ENCODE results near the gene PDS5A.
"Not testable (repeated sequence)": the region's sequence is repeated elsewhere in the genome, so short reads cannot be mapped to it uniquely, and the experiment has no call there.

Gene PDS5A

DNA sequence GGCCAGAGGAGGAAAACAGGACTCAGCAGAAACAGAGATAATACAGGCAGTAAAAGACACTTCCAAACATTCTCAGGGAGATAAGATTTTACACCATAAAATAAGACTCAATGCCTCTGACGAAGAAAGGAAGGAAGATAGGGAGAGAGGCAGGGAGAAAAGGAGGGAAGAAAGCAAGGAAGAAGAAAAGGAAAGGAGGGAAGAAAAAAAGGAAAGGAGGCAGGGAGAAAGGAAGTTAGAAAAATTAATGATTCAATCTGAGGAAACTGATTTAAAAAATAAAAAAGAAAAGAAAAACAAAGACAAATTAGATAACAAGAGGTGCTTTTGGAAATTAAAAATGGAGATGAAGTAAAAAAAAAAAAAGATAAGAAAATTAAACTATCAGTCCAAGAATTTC is 72.1 kb downstream of the PDS5A start:
- DNase-seq (ENCODE audit: low spot score): no peak

DNA sequence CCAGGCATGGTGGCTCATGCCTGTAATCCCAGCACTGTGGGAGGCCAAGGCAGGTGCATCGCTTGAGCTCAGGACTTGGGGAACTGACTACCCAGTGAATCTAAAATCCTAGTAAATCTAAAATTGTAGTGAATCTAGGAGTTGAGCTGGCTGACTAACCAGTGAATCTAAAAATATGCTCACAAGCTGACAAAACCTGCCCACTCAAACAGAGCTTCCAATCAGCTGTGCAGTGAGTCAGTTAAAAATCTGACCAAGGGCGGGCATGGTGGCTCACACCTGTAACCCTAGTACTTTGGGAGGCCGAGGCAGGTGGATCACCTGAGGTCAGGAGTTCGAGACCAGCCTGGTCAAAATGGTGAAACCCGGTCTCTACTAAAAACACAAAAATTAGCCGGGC is 72.7 kb downstream of the PDS5A start:
- not testable (repeated sequence) for DNase-seq (ENCODE audit: low spot score)

DNA sequence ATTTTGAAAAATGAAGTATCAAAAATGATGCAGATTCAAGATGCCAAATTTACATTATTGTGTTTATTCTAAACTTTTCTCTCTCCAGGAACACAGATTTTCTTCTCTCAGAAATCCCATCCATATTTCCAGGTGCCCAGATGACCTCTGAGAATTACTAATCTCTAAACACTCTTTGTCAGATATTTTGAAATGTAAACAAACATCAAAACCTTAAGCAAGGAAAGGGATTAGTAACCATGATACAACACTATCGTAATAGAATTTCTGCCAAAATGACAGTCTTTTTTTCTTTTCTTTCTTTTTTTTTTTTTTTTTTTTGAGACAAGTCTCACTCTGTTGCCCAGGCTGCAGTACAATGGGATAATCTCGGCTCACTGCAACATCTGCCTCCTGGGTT is 76.7 kb downstream of the PDS5A start:
- no peak for DNase-seq (ENCODE audit: low spot score)

DNA sequence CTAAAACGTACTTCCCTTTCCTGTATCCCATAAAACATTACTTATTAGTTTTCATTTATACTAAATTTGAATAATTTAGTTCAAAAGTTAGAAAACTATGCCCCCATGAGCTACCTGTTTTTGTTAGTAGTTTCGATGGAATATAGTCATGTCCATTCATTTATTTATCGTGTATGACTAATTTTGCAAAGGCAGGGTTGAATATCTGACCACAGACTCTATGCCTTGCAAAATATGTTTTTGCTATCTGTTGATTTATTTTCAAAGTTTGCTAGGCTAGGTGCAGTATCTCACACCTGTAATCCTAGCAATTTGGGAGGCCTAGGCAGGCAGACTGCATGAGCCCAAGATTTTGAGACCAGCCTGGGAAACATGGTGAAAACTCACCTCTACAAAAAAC is 78.4 kb downstream of the PDS5A start:
- no peak for DNase-seq (ENCODE audit: low spot score)

DNA sequence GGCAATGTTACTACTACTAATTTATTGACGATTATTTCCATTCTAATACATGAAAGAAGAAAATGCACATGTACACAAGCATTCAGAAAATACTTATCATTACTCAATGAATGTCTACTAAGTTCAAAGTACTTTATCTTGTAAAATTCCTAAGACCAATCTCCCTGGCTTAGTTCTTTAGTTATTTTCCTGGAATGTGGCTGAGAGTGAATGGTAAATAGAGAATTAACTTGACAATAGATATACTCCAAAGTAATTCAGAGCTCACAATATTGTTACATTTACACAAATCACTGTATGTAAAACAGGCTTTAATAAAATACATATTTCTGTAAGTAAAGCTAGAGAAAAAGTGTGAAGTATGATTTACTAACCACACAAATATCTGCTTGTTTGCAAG is 79.7 kb downstream of the PDS5A start:
- DNase-seq (ENCODE audit: low spot score): no peak

DNA sequence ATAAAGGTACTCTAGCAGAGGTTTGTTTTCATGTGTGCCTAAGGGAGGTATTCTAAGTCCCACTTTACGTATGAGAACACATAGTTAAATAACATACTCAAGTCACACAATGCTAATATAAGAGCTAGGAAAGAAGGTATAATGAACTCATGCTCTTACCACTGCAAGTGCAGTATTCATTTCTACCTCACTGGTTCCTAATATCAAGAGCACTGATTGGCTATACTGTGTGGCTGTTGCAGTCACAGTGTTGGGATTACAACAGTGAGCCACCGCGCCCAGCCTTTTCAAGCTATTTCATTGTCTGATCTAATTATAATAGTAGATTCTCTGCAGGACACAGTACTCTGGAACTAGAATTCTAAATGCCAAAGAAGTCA is 84.0 kb downstream of the PDS5A start:
- no peak for DNase-seq (ENCODE audit: low spot score)

DNA sequence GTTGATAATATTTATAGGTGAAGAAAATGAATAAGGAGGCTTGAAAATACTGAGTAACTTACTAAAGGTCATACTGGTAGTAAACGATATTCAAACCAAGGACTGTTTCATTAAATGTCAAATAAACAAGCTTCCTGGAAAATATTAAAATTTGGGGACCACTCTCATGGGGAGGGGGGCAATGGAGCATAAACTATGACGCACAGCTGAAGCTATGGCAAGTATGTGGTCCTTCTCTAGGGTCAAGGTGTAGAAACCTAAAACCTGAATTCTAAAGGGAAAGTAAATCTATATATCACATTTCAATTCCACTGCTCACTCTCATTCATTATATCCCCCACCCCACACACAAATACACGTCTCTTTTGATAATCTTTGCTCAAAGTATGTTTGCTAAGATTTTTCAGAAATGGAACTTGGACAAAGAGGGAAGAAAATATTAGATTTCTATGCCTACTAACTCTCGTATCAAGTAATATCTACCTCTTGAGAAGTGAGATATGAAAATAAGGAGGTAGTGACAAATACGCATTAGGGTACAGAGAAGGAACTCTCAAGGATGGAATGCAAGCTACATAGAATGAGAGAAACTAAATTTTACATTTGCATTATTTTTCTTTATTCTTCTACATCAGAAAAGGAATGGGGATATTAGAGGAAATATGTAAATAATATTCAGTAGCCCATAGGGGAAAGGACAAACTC is 84.6 kb downstream of the PDS5A start:
- DNase-seq (ENCODE audit: low spot score): peak; percentile 19

DNA sequence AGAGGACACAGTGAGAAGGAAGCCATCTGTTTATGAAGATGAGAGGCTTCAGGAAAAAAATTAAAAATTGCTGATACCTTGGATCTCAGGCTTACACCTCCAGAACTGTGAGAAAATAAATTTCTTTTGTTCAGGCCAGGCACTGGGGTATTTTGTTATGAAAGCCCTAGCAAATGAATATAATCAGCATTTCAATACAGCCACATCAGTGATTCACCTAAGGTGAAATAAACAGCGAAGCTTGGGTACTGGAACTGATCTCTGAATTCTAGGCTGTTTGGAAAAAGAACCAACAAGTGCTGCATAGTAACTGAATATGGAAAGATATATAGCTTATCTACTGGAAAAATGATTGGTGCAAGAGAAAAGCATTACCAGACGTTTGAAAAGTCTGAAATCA is 88.5 kb downstream of the PDS5A start:
- DNase-seq (ENCODE audit: low spot score): no peak

DNA sequence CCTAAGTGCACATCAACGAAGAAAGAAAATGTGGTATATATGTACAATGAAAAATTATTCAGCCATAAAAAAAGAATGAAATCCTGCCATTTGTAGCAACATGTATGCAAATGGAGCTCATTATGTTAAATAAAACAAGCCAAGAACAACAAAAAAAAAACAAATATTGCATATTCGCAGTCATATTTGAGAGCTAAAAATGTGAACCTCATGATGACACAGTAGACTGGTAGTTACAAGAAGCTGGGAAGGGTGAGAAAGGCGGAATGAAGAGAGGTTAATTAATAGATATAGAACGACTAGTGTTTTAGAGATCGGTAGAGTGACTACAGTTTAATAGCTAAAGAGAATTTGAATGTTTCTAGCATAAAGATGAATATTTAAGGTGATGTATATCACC is 89.2 kb downstream of the PDS5A start:
- DNase-seq (ENCODE audit: low spot score): no peak

DNA sequence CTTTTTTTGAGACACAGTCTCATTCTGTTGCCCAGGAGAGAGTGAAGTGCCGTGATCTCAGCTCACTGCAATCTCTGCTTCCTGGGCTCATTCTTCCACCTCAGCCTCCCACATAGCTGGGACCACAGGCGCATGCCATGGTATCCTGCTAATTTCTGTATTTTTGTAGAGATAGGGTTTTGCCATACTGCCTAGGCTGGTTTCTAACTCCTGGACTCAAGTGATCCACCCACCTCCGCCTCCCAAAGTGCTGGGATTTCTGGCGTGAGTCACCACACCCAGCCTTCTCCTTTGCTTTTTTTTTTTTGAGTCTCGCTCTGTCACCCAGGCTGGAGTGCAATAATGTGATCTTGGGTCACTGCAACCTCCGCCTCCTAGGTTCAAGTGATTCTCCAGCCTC is 94.1 kb downstream of the PDS5A start:
- DNase-seq (ENCODE audit: low spot score): no peak

DNA sequence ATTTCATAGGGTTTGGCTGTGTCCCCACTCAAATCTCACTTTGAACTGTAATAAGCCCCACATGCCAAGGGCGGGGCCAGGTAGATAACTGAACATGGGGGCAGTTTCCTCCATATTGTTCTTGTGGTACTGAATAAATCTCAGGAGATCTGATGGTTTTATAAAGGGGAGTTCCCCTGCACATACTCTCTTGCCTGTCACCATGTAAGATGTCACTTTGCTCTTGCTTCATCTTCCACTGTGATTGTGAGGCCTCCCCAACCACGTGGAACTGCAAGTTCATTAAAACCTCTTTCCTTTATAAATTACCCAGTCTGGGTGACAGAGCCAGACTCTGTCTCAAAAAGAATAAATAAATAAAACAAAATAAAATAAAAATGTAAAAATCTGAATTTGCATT is 95.9 kb downstream of the PDS5A start:
- no peak for DNase-seq (ENCODE audit: low spot score)

DNA sequence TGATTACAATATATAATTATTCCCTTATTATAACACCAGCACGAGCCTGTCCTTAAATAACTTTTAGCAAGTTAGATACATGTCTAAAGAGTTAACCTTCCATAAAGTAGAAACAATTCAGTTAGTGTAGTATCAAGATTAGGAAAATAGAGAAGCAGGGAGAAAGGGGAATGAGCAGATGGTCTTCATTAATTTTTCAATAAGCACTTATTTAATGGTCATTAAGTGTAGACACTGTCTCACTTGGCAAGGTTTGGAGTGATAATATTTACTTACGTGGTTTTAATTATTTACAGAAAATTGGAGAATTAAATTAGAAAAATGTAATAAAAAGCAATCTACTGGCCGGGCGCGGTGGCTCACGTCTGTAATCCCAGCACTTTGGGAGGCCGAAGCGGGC is 99.7 kb downstream of the PDS5A start:
- no peak for DNase-seq (ENCODE audit: low spot score)

DNA sequence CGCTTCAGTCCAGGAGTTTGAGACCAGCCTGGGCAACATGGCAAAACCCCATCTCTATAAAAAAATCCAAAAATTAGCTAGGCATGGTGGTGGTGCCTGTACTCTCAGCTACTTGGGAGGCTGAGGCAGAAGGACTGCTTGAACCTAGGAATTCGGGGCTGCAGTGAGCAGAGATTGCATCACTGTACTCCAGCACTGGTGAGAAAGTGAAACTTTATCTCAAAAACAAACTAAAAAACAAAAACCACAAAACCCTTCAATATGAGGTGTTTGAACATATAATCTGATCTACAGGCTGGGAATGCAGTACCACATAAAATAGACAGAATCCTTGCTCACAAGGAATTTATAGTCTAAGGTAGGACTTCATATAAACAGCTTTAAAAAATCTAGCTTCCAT is 103.9 kb downstream of the PDS5A start:
- no peak for DNase-seq (ENCODE audit: low spot score)

DNA sequence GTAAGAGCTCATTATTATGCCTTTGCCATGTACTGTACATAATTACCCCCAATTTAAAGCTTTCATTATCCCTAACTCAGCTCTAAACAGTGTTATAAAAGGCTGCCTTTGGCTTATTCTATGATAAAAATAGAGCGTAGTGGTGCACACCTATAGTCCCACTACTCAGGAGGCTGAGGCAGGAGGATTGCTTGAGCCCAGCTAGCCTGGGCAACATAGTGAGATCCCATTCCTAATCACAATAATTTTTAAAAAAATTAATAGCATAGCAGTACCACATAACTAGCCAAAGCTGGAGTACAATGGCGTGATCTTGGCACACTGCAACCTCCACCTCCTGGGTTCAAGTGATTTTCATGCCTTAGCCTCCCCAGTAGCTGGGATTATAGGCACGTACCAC is 112.4 kb downstream of the PDS5A start:
- DNase-seq (ENCODE audit: low spot score): no peak

DNA sequence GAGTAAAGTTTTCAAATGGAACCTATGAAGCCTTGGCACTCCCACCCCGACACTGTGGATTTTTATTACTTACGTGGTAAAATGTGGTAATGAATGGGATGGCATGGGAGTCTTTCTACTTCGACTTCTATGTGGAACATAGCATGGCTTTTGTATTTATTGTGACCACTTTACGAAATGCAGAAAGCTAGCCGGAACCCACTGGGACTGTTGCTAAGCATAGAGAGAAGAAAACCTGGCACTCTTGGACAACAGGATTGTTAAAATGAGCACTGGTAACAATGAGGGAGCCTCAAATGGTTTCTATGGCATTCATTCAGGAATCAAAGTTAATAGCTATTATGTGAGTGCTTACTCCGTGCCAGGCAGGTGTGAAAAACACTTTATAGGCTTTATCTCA is 113.3 kb downstream of the PDS5A start:
- no peak for DNase-seq (ENCODE audit: low spot score)

DNA sequence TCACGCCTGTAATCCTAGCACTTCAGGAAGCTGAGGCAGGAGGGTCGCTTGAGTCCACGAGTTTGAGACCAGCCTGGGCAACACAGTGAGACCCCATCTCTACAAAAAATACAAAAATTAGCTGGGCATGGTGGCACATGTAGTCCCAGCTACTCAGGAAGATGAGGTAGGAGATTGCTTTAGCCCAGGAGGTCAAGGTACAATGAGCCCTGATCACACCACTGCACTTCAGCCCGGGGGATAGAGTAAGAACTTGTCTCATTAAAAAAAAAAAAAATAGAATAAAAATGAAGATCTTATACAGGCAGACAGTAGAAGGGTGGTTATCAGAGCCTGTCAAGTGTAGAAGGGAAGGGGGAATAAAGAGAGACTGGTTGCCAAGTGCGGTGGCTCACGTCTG is 116.9 kb downstream of the PDS5A start:
- DNase-seq (ENCODE audit: low spot score): no peak

DNA sequence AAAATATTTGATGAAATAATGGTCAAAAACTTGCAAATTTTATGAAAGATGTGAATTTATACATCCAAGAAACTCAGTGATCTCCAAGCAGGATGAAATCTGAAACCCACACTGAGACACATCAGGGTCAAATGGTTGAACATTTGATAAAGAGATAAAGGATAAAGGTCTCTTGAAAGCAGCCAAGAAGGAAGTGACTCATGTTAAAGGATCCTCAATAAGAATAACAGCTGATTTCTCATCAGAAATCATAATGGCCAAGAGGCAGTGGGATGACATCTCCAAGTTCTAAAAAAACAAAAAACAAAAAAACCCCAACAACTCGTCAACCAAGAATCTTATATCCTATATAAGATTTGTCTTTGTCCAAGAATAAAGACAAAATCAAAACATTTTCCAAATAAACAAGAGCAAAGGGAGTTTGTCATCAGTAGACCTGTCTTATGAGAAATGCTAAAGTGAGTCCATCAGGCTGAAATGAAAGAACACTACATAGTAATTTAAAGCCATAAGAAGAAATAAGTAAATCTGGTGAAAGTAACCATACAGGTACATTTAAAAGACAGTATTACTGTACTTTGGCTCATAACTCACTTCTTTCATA is 121.7 kb downstream of the PDS5A start:
- DNase-seq (ENCODE audit: low spot score): no peak

DNA sequence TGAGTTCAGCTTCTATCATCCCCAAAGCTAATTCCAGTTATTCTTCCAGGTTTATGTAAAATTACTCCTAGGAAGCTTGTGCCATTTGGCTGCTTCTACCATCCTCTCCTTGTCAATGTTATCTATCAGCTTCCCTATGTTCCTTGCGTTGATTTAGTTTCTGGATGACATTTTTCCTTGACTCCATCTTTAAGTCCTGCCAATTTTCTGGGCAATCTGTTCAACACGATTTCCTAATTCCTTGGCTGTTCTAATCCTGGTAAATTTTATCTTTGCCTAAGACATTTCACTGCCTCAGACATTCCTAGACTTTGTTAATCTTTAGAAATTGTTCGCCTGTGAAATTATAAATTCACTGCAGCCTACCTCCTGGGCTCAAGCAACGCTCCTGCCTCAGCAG is 125.1 kb downstream of the PDS5A start:
- no peak for DNase-seq (ENCODE audit: low spot score)

DNA sequence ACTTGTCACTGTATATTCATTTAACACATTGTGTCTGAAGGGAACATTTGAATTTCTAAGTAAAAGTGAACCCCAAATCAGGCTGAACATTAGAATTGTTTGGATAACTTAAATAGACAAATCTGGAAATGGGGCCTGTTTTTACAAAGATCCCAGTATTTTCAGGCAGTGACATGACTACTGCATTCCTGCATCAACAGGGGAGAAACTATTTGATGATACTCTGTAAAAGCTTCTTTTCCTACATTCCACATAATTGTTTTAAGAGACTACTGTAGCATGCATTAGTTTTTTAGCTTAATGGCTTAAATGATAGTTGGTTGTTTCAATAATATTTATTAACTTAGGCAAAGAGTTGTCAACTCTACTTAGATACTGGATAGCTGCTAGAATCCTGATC is 127.0 kb downstream of the PDS5A start:
- DNase-seq (ENCODE audit: low spot score): no peak

DNA sequence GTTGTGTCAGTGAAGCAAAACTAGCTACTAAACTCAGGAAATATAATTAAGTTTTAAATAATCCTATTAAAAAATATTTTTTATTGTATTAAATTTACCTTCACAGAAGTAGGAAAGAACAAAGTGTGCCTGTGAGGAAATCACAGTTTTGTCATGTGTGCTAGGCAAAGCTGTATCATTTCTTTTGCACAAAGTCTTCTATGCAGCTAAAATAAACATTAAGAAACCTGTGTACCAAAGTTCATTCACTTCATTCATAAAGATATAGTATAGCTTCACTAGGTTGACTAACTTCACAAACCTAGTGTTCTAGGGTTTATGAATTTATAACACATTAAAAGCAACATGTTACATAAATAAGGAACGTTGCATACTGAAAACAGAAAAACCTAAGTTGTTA is 131.0 kb downstream of the PDS5A start:
- no peak for DNase-seq (ENCODE audit: low spot score)

DNA sequence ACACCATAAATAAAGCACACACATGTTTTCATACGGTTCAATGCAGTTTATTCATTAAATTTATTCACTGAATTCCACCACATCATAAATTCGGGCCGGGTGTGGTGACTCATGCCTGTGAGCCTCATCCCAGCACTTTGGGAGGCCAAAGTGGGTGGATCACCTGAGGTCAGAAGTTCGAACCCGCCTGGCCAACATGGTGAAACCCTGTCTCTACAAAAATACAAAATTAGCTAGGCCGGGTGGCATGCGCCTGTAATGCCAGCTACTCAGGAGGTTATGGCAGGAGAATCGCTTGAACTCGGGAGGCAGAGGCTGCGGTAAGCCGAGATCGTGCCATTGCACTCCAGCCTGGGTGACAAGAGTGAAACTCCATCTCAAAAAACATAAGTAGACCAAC is 131.6 kb downstream of the PDS5A start:
- no peak for DNase-seq (ENCODE audit: low spot score)

DNA sequence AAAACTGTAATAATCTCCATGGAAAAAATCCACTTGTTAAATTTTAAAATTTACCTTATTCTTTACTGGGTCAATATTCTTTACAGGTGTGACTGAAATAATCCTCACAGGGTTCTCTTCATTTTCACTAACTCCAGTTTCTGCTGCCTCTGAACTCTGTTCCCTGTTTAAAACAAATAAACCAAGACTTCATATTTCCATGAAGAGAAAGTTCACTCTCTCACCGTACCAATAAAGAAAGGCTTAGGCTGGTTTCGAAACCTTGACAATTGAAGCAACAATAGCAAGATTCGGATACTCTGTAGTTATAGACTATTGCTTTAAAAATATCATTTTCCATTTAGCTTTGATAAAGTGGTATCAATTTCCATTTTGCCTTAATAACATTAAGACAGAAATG is 135.8 kb downstream of the PDS5A start:
- DNase-seq (ENCODE audit: low spot score): no peak

DNA sequence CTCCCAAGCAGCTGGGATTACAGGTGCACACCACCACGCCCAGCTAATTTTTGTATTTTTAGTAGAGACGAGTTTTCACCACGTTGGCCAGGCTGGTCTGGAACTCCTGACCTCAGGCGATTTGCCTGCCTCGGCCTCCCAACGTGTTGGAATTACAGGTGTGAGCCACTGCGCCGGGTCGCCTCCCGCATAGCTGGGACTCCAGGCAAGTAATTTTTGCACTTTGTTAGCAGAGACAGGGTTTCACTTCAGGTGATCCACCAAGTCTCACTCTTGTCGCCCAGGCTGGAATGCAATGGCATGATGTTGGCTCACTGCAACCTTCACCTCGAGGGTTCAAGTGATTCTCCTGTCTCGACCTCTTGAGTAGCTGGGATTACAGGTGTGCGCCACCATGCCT is 137.2 kb downstream of the PDS5A start:
- not testable (repeated sequence) for DNase-seq (ENCODE audit: low spot score)

DNA sequence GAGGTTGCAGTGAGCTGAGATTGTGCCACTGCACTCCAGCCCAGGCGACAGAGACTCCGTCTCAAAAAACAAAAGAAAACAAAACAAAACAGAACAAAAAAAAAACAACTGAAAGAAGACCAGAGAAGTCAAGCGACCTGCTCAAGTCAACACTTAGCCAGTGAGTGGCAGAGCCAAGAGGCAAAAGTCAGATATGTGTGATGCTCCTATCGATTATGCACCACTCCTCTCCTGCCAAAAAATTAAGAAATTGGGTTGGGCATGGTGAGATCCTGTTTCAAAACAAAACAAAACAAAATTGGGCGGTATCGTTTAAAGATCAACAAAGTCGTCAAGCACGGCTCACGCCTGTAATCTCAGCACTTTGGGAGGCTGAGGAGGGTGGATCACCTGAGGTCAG is 137.7 kb downstream of the PDS5A start:
- DNase-seq (ENCODE audit: low spot score): no peak

Measured in germinal center (tissue), 1 donor.